Chondrocyte (in vitro differentiated cells): ENCODE results near the gene JAK3. TPM values are rescaled to one million over a fixed set of nuclear protein-coding genes. Genes with fewer than 3 reads are reported as not detected.

Experiments used
- DNase-seq: peaks from one replicate; pipeline ENCODE4 v3.0.0; 2021; ENCODE audit warnings: mixed read lengths, low spot score
- H3K27ac Mint-ChIP-seq: one replicate; pipeline ENCODE4 v1.8.0; 2021; ENCODE audit warnings: mild to moderate bottlenecking, moderate library complexity, mixed read lengths; ENCODE audit not compliant: unreplicated experiment
- H3K27me3 Mint-ChIP-seq: 2 replicates; pipeline ENCODE4 v1.8.0; 2021; ENCODE audit warnings: low read depth, mixed read lengths
- H3K36me3 Mint-ChIP-seq: 2 replicates; pipeline ENCODE4 v1.8.0; 2021; ENCODE audit warnings: low read depth, mixed read lengths
- H3K4me1 Mint-ChIP-seq: 2 replicates; pipeline ENCODE4 v1.8.0; 2021; ENCODE audit warnings: low read depth, mild to moderate bottlenecking, mixed read lengths
- H3K4me3 Mint-ChIP-seq: one replicate; pipeline ENCODE4 v1.8.0; 2021; ENCODE audit warnings: mild to moderate bottlenecking, moderate library complexity, mixed read lengths; ENCODE audit not compliant: unreplicated experiment
- H3K9me3 Mint-ChIP-seq: 2 replicates; pipeline ENCODE4 v1.8.0; 2021; ENCODE audit warnings: low read depth, mixed read lengths
- CTCF ChIP-seq: fragments of 200-600 bp; sonication (generic); IDR thresholded peaks from 2 replicates; pipeline ENCODE4 v1.5.0; 2021; ENCODE audit warnings: antibody characterized with exemption, mild to moderate bottlenecking, moderate library complexity
- total RNA-seq: library from RNA; stranded (reverse); gene quantifications from 3 replicates; pipeline ENCODE4 v1.2.1, GENCODE V29; 2021

The JAK3 gene
- total RNA-seq, 1 donor from 2014 or later: 7.7 TPM

GRCh38 chr19:17871032-17871877, 23.5 kb upstream of the JAK3 start:
- H3K27me3 Mint-ChIP-seq: peaks cover 30% of the 10 kb centered on the region
- peaks cover 2% of the 10 kb centered on the region for H3K4me1 Mint-ChIP-seq
- DNase-seq: no peak
- no peak for TF ChIP-seq CTCF
- H3K27ac Mint-ChIP-seq: no peak overlapping the region
- no peaks in the 10 kb centered on the region for H3K36me3 Mint-ChIP-seq
- H3K9me3 Mint-ChIP-seq: no peaks in the 10 kb centered on the region
- no peak overlapping the region for H3K4me3 Mint-ChIP-seq

- Mint-ChIP-seq H3K27me3 (peaks cover 25% of the 10 kb centered on the region), H3K36me3 (peaks cover 3% of the 10 kb centered on the region), H3K27ac (no peak overlapping the region), H3K4me3 (no peak overlapping the region), H3K4me1 (no peaks in the 10 kb centered on the region), H3K9me3 (no peaks in the 10 kb centered on the region)
- no peak for TF ChIP-seq CTCF
- DNase-seq: no peak
Observed at GRCh38 chr19:17869114-17869608, 21.4 kb upstream of the JAK3 start.

GRCh38 chr19:17868669-17869068, 20.9 kb upstream of the JAK3 start:
- Mint-ChIP-seq H3K36me3 (peaks cover 7% of the 10 kb centered on the region), H3K9me3 (no peaks in the 10 kb centered on the region), H3K4me1 (peaks cover under 1% of the 10 kb centered on the region), H3K4me3 (no peak overlapping the region), H3K27me3 (peaks cover 25% of the 10 kb centered on the region), H3K27ac (no peak overlapping the region)
- TF ChIP-seq CTCF: no peak
- no peak for DNase-seq

GRCh38 chr19:17866964-17867486, 19.2 kb upstream of the JAK3 start:
- DNase-seq: no peak
- peaks cover 13% of the 10 kb centered on the region for H3K36me3 Mint-ChIP-seq
- H3K4me1 Mint-ChIP-seq: peaks cover 4% of the 10 kb centered on the region
- no peaks in the 10 kb centered on the region for H3K9me3 Mint-ChIP-seq
- peaks cover 19% of the 10 kb centered on the region for H3K27me3 Mint-ChIP-seq
- no peak overlapping the region for H3K4me3 Mint-ChIP-seq
- H3K27ac Mint-ChIP-seq: no peak overlapping the region
- TF ChIP-seq CTCF: no peak

- Mint-ChIP-seq H3K27ac (no peak overlapping the region), H3K9me3 (no peaks in the 10 kb centered on the region), H3K36me3 (peaks cover 14% of the 10 kb centered on the region), H3K27me3 (peaks cover 17% of the 10 kb centered on the region), H3K4me1 (peaks cover 8% of the 10 kb centered on the region), H3K4me3 (no peak overlapping the region)
- TF ChIP-seq CTCF: no peak
- DNase-seq: no peak
Observed at GRCh38 chr19:17866312-17866963, 18.7 kb upstream of the JAK3 start.
